Choroid plexus epithelial cell (primary cell): Measurements from ENCODE around the gene CSK.

ENCODE experiments used
- DNase-seq: peaks from one replicate; pipeline ENCODE4 v3.0.0-alpha.2; 2010; ENCODE audit warnings: low read depth
- H3K4me3 ChIP-seq: 2 replicates; pipeline ENCODE4 v1.5.1; 2011; ENCODE audit warnings: low read depth, mild to moderate bottlenecking, control low read depth, low read length, moderate library complexity
- TF ChIP-seq, protein P1 (sequence below): conservative IDR thresholded peaks from 2 replicates; pipeline ENCODE4 v1.5.1; 2011; ENCODE audit warnings: low read depth, mild to moderate bottlenecking, control low read depth, inconsistent platforms, low read length, moderate library complexity

CSK gene

GRCh38 chr15:74827614-74828013, 45.7 kb downstream of the CSK start:
- no peak for DNase-seq
- TF ChIP-seq, protein P1, sequence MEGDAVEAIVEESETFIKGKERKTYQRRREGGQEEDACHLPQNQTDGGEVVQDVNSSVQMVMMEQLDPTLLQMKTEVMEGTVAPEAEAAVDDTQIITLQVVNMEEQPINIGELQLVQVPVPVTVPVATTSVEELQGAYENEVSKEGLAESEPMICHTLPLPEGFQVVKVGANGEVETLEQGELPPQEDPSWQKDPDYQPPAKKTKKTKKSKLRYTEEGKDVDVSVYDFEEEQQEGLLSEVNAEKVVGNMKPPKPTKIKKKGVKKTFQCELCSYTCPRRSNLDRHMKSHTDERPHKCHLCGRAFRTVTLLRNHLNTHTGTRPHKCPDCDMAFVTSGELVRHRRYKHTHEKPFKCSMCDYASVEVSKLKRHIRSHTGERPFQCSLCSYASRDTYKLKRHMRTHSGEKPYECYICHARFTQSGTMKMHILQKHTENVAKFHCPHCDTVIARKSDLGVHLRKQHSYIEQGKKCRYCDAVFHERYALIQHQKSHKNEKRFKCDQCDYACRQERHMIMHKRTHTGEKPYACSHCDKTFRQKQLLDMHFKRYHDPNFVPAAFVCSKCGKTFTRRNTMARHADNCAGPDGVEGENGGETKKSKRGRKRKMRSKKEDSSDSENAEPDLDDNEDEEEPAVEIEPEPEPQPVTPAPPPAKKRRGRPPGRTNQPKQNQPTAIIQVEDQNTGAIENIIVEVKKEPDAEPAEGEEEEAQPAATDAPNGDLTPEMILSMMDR: no peak
- no peak overlapping the region for H3K4me3 ChIP-seq

DNA sequence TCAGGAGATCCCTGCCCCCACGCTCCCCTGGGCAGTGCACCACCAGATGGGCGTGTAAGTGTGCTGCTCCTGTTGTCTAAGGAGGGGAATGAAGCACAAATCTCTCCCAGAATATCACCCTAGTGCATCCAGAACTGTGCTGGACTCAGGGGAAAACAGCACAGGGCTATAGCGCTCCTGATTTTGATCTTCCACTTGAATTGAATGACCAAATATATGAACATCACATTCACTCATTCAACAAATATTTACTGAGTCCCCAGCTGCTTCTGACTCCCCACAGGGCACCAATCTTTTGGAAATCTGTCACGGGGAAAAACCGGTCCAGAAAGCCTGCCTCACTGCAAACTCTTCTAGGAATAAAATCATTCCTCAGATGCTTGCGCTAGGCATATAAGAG, 47.0 kb downstream of the CSK start:
- TF ChIP-seq, protein P1: no peak
- no peak overlapping the region for H3K4me3 ChIP-seq

DNA sequence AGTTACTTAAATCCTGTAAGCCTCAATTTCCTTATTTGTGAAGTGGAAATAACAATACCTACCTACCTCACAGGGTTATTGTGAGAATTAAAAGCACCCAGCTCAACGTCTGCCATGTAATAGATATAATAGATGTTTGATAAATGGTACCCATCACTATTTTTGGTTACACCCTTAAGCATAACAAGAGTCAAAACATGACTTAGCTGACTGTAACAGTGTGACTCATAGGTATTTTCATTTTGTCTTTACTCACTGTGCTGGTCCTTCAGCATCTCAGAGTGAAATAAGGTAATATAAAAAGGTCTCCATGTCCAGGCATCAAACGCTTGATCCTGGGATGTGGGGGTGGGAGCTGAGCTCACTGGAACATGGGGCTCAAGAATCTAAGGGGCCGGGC, 47.6 kb downstream of the CSK start:
- DNase-seq: no peak
- TF ChIP-seq, protein P1: no peak
- no peak overlapping the region for H3K4me3 ChIP-seq

More for the DNA sequence above, 47.0 kb downstream of the CSK start:
- no peak for DNase-seq

DNA sequence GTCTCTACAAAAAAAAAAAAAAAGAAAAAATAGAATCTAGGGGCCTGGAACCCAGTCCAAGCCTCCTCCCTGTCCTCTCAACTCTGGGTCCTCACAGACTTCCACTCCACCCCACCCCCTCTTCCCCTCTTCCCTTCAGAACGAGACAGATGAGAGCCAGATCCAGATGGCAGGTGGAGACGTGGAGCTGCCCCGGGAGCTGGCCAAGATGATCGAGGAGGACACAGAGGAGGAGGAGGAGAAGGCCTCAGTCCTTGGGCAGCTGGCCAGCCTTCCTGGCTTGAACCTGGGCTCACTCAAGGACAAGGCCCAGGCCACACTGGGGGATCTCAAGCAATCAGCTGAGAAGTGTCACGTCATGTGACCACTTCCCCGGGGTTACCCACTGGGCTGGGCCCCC, 48.1 kb downstream of the CSK start:
- no peak for DNase-seq
- TF ChIP-seq, protein P1: no peak
- H3K4me3 ChIP-seq: no peak overlapping the region

GRCh38 chr15:74830868-74831267, 49.0 kb downstream of the CSK start:
- TF ChIP-seq, protein P1: no peak
- H3K4me3 ChIP-seq: no peak overlapping the region
- DNase-seq: no peak

- no peak overlapping the region for H3K4me3 ChIP-seq
- TF ChIP-seq, protein P1: no peak
- no peak for DNase-seq
Observed at GRCh38 chr15:74831813-74832495, 50.1 kb downstream of the CSK start.

DNA sequence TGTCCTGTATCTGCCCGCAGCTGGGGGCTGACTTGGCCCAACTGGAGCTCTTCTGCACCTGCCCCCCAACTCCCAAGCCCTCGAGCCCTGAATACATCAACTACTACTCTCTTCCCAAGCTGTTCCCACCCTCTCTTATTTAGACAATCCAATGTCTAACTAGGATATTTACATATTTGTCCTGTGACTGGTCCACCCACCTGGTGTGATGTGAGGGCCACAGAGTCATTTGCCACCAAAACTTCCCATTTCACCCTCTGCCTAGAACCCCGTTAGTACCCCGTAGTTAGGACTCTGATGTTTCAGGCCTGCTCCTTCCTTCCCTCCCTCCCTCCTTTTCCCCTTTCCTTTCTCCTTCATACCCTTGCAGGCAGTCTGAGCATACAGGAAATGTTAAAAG, 50.9 kb downstream of the CSK start:
- no peak overlapping the region for H3K4me3 ChIP-seq
- no peak for DNase-seq
- TF ChIP-seq, protein P1: no peak
